GM10248 (cell line): ENCODE results near the gene WIPF1.
A peak's percentile ranks its signal among the peaks of the same experiment; 100 is the strongest.

ENCODE experiments used
- CTCF ChIA-PET: fragments of 300-600 bp; sonication (Branson Sonifier 250); formaldehyde crosslinking; extraction: SDS; loops from one replicate; lab custom pipeline; 2021; ENCODE audit warnings: antibody characterized with exemption; lab: Yijun Ruan, JAX
- POLR2A ChIA-PET: fragments of 350-650 bp; sonication (Branson Sonifier 250); formaldehyde crosslinking; extraction: SDS; loops from one replicate; lab custom pipeline; 2020; ENCODE audit warnings: antibody characterized with exemption; lab: Yijun Ruan, JAX
- DNase-seq: peaks from one replicate; pipeline ENCODE4 v3.0.0; 2012; ENCODE audit errors: extremely low spot score
- TF ChIP-seq, protein P1 (sequence below): IDR thresholded peaks from 2 replicates; pipeline ENCODE4 v1.5.1; 2012; ENCODE audit warnings: mild to moderate bottlenecking, low read depth; ENCODE audit errors: extremely low read depth, missing control alignments, control extremely low read depth

WIPF1 gene

DNA sequence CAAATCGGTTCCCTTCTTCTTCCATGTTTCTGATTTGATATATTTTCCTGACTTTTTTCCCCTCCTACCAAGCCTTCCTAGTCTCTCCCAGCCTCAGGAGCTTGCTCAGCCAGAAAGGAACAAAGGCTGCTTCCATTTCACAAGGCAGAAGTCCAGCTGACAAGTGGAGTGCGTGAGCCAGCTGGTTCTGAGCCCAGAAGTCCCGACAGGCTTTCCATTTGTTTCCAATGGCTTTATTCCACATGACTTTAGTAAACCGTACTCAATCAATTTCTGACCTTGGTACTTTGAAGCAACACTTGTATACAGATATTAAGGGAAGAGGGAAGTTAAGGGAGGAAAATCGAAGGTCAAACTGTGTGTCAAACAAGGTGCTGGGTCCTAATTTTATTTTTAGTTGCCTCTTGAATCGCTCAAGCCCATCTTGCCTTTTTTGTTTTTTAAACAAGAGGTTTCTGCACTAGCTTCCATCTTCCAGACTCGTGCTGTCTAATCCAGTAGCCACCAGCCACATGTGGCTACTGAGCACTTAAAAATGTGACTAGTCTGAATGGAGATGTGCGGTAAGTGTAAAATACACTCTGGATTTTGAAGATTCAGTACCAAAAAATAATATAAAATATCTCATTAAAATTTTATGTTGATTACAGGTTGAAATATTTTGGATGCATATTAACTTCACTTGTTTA is 36.2 kb downstream of the WIPF1 start:
- TF ChIP-seq, protein P1, sequence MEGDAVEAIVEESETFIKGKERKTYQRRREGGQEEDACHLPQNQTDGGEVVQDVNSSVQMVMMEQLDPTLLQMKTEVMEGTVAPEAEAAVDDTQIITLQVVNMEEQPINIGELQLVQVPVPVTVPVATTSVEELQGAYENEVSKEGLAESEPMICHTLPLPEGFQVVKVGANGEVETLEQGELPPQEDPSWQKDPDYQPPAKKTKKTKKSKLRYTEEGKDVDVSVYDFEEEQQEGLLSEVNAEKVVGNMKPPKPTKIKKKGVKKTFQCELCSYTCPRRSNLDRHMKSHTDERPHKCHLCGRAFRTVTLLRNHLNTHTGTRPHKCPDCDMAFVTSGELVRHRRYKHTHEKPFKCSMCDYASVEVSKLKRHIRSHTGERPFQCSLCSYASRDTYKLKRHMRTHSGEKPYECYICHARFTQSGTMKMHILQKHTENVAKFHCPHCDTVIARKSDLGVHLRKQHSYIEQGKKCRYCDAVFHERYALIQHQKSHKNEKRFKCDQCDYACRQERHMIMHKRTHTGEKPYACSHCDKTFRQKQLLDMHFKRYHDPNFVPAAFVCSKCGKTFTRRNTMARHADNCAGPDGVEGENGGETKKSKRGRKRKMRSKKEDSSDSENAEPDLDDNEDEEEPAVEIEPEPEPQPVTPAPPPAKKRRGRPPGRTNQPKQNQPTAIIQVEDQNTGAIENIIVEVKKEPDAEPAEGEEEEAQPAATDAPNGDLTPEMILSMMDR: no peak
- CTCF ChIA-PET: interaction anchor here (0.9 to 5.8 kb wide), 4 partner anchors 14 to 136 kb away, joined by 3 to 23 read pairs (median 6); no protein-coding TSS in a partner anchor
- no peak for DNase-seq
- POLR2A ChIA-PET: no interaction called here

DNA sequence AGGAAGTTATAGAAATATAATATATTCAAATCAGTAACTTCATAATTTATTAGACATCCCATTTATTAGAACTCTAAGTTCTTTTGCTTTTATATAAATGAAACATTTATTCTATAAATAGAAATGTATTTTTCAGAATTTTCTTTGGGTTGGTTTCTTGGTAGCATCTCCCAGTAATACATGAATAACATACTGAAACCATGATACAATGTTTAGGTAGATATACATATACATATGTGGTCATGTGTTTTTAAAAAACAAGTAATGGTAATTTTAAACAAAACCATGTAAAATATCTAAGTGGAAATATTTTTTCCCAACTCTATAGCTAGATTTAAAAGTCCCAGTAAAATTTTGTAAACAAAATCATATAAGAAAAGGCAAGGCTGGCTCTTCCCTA is 36.9 kb downstream of the WIPF1 start:
- POLR2A ChIA-PET: no interaction called here
- TF ChIP-seq, protein P1: no peak
- no peak for DNase-seq
- CTCF ChIA-PET: interaction anchor here (0.9 to 5.8 kb wide), 3 partner anchors 13 to 127 kb away, joined by 3 to 23 read pairs (median 3); no protein-coding TSS in a partner anchor

DNA sequence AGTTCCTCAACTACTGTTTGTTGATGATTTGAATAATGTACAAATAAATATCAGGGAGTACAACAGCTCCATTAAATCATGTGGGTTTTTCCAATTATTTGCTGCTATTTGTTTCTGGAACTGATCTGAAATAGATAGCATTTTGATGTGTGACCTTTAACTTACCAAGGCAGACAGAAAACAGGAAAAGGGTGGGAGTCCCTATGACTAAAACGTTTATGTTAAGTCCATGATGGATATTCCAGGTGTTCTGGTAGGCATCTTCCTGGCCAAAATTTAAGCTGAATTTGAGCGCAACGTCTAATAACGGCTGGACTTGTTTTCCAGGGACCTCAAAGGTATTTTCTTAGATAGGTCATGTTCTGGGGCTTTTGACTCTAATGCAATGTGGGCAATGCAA is 41.6 kb downstream of the WIPF1 start:
- DNase-seq: no peak
- CTCF ChIA-PET: interaction anchor here (1.1 to 4.5 kb wide), 5 partner anchors 9 to 93 kb away, joined by 3 to 21 read pairs (median 12); no protein-coding TSS in a partner anchor
- TF ChIP-seq, protein P1: no peak
- POLR2A ChIA-PET: no interaction called here

DNA sequence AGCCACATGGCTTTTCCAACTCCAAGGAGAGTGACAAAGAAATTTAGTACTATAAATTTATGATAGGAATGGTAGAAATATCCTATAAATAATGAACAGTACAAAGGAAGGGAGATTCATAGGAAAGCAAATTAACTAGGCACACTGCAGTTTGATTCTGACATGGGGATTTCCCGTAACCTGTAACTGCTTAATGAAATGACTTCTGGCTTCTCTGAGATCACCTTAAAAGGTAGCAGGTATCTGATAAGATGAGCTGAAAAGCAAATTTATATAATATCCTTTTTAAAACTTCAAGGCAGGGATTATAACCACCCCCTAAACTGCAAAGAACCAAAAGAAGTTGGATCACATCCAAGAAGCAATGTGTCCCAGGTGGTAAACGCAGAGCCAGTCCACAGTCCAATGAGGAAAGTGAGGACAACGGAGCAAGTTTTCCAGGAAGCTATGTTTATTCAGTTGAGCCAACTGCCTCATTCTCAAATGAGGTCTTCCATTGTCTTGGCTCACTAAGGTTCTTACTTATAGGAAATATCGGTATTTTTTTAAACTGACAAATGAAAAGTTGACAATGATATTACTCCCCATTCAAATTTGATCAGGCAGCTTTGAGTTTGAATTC is 43.0 kb downstream of the WIPF1 start:
- TF ChIP-seq, protein P1: no peak
- POLR2A ChIA-PET: no interaction called here
- CTCF ChIA-PET: interaction anchor here (0.8 to 4.5 kb wide), 6 partner anchors 7 to 68 kb away, joined by 3 to 21 read pairs (median 8); partner anchors contain the start of gene GPR155
- DNase-seq: no peak

DNA sequence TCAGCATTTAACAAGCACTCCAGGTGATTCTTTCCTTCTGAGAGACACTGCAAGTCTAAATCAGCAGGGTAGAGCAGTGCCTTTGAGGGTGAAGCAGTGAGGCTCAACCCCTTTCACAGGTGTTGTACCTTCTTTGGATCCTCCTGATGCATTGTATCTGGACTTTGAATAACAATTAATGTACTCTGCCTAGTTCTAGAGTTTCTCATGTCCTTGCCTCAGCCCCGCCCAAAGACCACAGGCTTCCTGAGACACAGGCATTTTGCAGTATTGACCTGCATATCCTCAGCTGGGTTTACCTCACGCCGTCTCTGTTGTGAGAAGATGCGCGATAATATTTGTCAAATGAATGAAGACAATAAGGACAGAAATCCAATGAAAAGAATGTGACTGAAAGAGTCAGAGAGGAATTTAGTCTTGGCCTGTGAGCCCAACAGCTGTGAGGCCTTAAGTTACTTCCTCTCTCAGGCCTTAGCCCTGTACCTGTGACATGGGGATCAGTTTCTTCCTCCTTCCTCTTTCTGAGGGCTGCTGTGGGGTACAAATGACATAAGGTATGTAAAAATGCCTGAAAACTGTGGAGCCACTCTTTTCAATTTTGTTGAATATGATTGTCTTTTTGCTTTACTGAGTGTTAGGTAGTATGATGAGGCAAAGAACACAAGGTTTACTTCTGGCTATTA is 43.7 kb downstream of the WIPF1 start:
- TF ChIP-seq, protein P1: no peak
- peak; percentile 48 for DNase-seq
- CTCF ChIA-PET: interaction anchor here (0.9 to 4.5 kb wide), 4 partner anchors 11 to 67 kb away, joined by 3 to 21 read pairs (median 8); partner anchors contain the start of gene GPR155
- POLR2A ChIA-PET: no interaction called here

DNA sequence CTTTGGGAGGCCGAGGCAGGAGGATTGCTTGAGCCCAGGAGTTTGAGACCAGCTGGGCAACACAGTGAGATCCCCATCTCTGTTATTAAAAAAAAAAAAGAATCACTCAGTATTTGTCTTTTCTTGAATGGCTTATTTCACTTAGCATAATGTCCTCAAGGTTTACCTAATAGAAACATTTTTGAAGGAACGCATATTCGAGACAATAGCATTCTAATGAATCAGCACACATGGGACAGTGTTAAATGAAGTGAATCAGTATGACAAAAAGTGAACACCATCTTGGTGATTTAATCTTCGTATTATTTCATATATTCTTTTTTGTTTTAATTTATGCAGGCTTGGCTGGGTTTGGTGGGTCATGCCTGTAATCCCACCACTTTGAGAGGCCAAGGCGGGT is 44.7 kb downstream of the WIPF1 start:
- DNase-seq: no peak
- ChIA-PET CTCF (no interaction called here), POLR2A (no interaction called here)
- TF ChIP-seq, protein P1: no peak
